Psoas muscle (tissue), 8 donors: ENCODE measurements around the gene COQ9. TPM values are rescaled to one million over a fixed set of nuclear protein-coding genes. Genes with fewer than 3 reads are reported as not detected.

Experiments
- ATAC-seq, 4 donors: fragments of 200-7000 bp; cut with Tn5 transposase; one replicate each; pipeline ENCODE4 v1.9.1; 2020; ENCODE audit warnings: moderate library complexity in 3 of 4, mild to moderate bottlenecking in 2 of 4
- DNase-seq, 2 donors: peaks; one replicate each; pipeline ENCODE4 v3.0.0-alpha.2; 2020
- H3K27ac ChIP-seq: fragments of 200-600 bp; one replicate; pipeline ENCODE4 v1.8.0; 2022
- H3K27me3 ChIP-seq, 3 donors: fragments of 200-600 bp in 1 of 3; one replicate each; pipeline versions ENCODE4 v1.6.1 to v1.8.0; 2013 to 2022; ENCODE audit warnings: low read length in 2 of 3, mild to moderate bottlenecking in 2 of 3, moderate library complexity in 1 of 3; ENCODE audit not compliant: insufficient read depth in 3 of 3
- H3K36me3 ChIP-seq, 2 donors: fragments of 200-600 bp in 1 of 2; one replicate each; pipeline versions ENCODE4 v1.6.1 to v1.8.0; 2013 to 2022; ENCODE audit warnings: low read depth in 1 of 2, mild to moderate bottlenecking in 1 of 2, moderate library complexity in 1 of 2; ENCODE audit not compliant: insufficient read depth in 1 of 2
- H3K4me1 ChIP-seq: fragments of 200-600 bp; one replicate; pipeline ENCODE4 v1.8.0; 2022
- H3K4me3 ChIP-seq: fragments of 200-600 bp; one replicate; pipeline ENCODE4 v1.8.0; 2022; ENCODE audit warnings: mild to moderate bottlenecking
- H3K9me3 ChIP-seq: fragments of 200-600 bp; one replicate; pipeline ENCODE4 v1.8.0; 2022
- WGBS, 3 donors: extraction: QIAGEN DNeasy Blood & Tissue Kit; methylation state at CpG; one replicate each; pipeline versions ENCODE4 v1.1.6 to v1.1.7; 2013; 5-methylcytosine and 5-hydroxymethylcytosine counted together
- intact Hi-C, 2 donors: fragments of 100-400 bp; cut with DNase I; formaldehyde crosslinking; loops; one replicate each; pipeline versions ENCODE4 v1.11.0 to v1.14.2; 2022
- polyA plus RNA-seq, 3 donors: library from polyadenylated mRNA; stranded (reverse); fragments of 200-250 nt; gene quantifications; one replicate each; pipeline ENCODE4 v1.2.3, GENCODE V29; 2013
- total RNA-seq, 4 donors: library from RNA; stranded (reverse); fragmentation: NEBNext Ultra II Directional in 2 of 4; extraction: Animal tissue kit (Norgen Biotek cat#: 25700) in 2 of 4; gene quantifications; one replicate each; pipeline versions ENCODE4 v1.2.1 to v1.2.4, GENCODE V29; 2021 to 2023
- TF ChIP-seq, protein P1 (sequence below): fragments of 200-600 bp; IDR thresholded peaks from one replicate; pipeline ENCODE4 v1.8.0; 2022; ENCODE audit warnings: antibody characterized with exemption
- donor health status: healthy with polysubstance abuse.
- donor health status: DM: no; HTN: no; CAD: no; lungs with moderate emphysema.
- donor health status: Bipolar disorder and iron deficiency.
- donor health status: healthy.
- donor health status: DM: yes; HTN: yes; CAD: no.
- donor health status: DM: no; HTN: no; CAD: no.
- donor health status: DM: no; HTN: no; CAD: no.
- donor health status: DM: yes; HTN: yes; CAD: no.

Gene COQ9
- total and polyA plus RNA-seq, 7 donors, result 85.0 to 184 (median 149) TPM

DNA sequence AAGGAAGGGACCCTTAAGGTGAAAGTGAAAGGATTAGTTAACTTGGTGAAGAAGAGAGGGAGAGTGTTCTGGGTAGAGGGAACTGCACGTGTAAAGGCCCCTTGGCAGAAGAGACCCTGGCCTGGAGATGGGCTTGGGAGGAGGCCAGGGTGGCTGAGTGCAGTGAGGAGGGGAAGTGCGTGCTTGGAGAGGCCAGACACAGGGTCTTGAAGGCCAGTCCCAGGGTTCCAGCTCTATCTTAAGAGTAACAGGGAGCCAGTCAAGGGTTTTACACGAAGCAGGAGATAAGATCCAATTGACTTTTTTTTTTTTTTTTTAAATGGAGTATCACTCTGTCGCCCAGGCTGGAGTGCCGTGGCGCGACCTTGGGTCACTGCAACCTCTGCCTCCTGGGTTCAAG, 54.2 kb downstream of the COQ9 start:
- TF ChIP-seq, protein P1, sequence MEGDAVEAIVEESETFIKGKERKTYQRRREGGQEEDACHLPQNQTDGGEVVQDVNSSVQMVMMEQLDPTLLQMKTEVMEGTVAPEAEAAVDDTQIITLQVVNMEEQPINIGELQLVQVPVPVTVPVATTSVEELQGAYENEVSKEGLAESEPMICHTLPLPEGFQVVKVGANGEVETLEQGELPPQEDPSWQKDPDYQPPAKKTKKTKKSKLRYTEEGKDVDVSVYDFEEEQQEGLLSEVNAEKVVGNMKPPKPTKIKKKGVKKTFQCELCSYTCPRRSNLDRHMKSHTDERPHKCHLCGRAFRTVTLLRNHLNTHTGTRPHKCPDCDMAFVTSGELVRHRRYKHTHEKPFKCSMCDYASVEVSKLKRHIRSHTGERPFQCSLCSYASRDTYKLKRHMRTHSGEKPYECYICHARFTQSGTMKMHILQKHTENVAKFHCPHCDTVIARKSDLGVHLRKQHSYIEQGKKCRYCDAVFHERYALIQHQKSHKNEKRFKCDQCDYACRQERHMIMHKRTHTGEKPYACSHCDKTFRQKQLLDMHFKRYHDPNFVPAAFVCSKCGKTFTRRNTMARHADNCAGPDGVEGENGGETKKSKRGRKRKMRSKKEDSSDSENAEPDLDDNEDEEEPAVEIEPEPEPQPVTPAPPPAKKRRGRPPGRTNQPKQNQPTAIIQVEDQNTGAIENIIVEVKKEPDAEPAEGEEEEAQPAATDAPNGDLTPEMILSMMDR, result no peak

DNA sequence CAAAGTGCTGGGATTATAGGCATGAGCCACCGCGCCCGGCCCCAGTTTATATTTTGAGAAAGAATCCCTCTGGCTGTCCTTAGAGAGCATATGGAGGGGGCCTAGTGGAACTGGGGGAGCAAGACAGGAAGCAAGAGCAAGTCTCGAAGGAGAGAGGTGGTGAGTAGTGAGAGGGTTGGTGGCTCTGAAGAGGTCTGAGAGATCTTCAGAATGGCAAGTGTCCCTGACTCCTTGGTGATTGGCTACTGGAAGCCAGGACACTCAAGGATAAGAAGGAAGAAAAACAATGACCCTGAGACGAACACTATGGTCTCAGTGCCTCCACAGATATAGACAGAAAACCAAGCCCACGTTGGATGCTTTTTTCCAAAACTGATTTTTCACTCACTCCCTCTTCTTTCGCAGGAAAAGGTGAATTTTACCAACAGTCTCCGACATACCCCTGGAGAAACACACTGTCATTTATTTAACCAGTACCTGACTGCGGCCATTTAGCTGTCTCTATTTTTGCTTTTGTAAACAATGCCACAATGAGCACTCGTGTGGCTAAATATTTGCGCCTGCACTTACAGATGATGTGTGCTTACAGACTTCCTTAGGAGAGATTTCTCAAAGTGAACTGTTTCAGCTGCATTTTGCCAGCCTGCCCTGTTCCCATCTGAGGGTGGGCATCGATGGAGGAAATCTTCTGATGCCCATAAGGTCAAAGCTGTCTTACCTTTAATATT, 54.9 kb downstream of the COQ9 start:
- no peak for ATAC-seq
- H3K4me1 ChIP-seq, result no peaks in the 10 kb centered on the region
- WGBS, 3 donors, result 72 to 83% (median 77%) methylated on average over 12 of the region's 12 CpGs
- TF ChIP-seq, protein P1, result no peak
- DNase-seq, result peak in 1 of 2 donors; percentile 8
- H3K36me3 ChIP-seq, result no peaks in the 10 kb centered on the region
- intact Hi-C loops, result no loop called here
- no peaks in the 10 kb centered on the region for H3K9me3 ChIP-seq
- H3K4me3 ChIP-seq, result no peak overlapping the region
- H3K27ac ChIP-seq, result no peak overlapping the region
- no peaks in the 10 kb centered on the region for H3K27me3 ChIP-seq

More for the DNA sequence above, 54.2 kb downstream of the COQ9 start:
- no peaks in the 10 kb centered on the region for H3K9me3 ChIP-seq
- no peak overlapping the region for H3K27ac ChIP-seq
- intact Hi-C loops, result no loop called here
- WGBS, 3 donors, result 74 to 79% (median 75%) methylated on average over 7 of the region's 7 CpGs
- H3K4me1 ChIP-seq, result no peaks in the 10 kb centered on the region
- H3K27me3 ChIP-seq, result no peaks in the 10 kb centered on the region
- H3K4me3 ChIP-seq, result no peak overlapping the region
- H3K36me3 ChIP-seq, result no peaks in the 10 kb centered on the region
- peak in 1 of 2 donors; percentile 19 for DNase-seq
- ATAC-seq, result no peak

DNA sequence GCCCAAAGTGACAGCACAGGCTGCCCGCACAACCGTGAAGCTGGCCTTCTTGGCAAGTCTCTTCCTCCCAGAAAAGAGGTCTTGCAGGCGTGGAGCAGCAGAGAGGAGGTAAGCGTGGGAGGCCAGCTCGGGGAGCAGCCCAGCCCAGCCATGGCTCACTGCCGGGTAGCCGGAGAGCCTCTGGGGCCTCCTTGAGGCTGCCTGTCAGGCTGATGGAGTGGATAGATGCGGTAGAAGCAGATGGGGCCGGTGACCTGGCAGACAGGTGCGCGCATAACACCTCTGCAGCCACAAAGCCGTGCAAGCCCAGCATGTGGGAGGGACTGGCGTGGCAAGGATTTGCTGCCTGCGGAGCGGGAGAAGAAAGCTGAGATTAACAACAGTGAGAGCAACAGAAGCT, 56.1 kb downstream of the COQ9 start:
- no peak overlapping the region for H3K27ac ChIP-seq
- H3K4me1 ChIP-seq, result no peaks in the 10 kb centered on the region
- H3K4me3 ChIP-seq, result no peak overlapping the region
- ATAC-seq (no peak), DNase-seq (peak in 1 of 2 donors; percentile 26)
- H3K27me3 ChIP-seq, result no peaks in the 10 kb centered on the region
- no peaks in the 10 kb centered on the region for H3K9me3 ChIP-seq
- H3K36me3 ChIP-seq, result no peaks in the 10 kb centered on the region
- TF ChIP-seq, protein P1, result no peak
- WGBS, 3 donors, result 64 to 68% (median 67%) methylated on average over 15 of the region's 15 CpGs
- intact Hi-C loops, result no loop called here

DNA sequence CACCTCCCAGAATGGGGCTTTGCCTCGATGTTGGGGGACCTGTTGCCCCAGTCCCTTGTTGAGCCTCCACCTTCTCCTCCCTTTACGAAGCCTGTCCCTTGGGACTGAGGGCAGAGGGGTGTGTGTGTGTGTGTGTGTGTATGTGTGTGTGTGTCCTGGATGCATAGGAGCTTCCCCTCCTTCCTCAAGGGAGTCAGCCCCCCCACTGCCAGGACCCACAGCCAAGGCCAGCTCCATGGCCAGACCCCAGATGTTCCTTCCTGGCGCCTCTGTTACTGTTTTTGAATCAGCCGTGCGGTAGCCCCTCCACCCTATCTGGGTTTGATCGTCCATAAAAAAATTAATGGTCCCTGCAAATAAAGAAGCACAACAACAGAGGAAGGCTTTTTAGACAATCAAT, 56.7 kb downstream of the COQ9 start:
- Histone ChIP-seq H3K4me3 (no peak overlapping the region), H3K27ac (no peak overlapping the region), H3K27me3 (no peaks in the 10 kb centered on the region), H3K36me3 (no peaks in the 10 kb centered on the region), H3K9me3 (no peaks in the 10 kb centered on the region), H3K4me1 (no peaks in the 10 kb centered on the region)
- intact Hi-C loops, result no loop called here
- ATAC-seq, result no peak
- WGBS, 3 donors, result 45 to 57% (median 51%) methylated on average over 5 to 6 of the region's 6 CpGs
- TF ChIP-seq, protein P1, result no peak
- DNase-seq, result peak in 1 of 2 donors; percentile 26

DNA sequence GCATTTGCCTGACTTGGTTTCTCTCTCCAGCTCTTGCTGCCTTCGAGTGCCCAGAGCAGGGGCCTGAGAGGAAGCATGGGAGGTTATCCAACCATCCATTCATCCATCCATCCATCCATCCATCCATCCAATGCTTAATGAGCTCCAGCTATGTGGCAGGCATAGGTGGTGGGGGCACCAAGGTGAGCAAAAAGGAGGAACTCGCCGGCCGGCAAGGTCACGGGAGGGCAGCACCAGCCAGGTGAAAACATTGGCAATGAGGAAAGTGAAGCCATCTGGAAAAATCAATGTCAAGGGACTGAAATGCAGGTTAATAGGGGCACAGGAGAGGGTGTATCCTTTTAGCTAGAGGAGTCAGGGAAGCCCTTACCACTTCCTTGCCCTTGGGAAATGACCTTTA, 57.2 kb downstream of the COQ9 start:
- DNase-seq (peak in 1 of 2 donors; percentile 7), ATAC-seq (no peak)
- H3K36me3 ChIP-seq, result no peaks in the 10 kb centered on the region
- H3K9me3 ChIP-seq, result no peaks in the 10 kb centered on the region
- TF ChIP-seq, protein P1, result no peak
- WGBS, 3 donors, result 70 to 80% (median 74%) methylated on average over 5 of the region's 5 CpGs
- no peaks in the 10 kb centered on the region for H3K4me1 ChIP-seq
- no peaks in the 10 kb centered on the region for H3K27me3 ChIP-seq
- no peak overlapping the region for H3K4me3 ChIP-seq
- intact Hi-C loops, result no loop called here
- H3K27ac ChIP-seq, result no peak overlapping the region
